Renal cortex interstitium (tissue), 11 donors: ENCODE measurements around the gene SLC35A4. TPM values are rescaled to one million over a fixed set of nuclear protein-coding genes. Genes with fewer than 3 reads are reported as not detected.
"Not testable (repeated sequence)": the region's sequence is repeated elsewhere in the genome, so short reads cannot be mapped to it uniquely, and the experiment has no call there.

ENCODE experiments used
- DNase-seq, 11 donors: peaks; one replicate each; pipeline ENCODE4 v3.0.0-alpha.2; 2013; ENCODE audit warnings: low read depth in 9 of 11, low spot score in 4 of 11; ENCODE audit errors: extremely low read depth in 1 of 11
- polyA plus RNA-seq, 3 donors: library from polyadenylated mRNA; unstranded; fragments of 120-200 nt; gene quantifications; one replicate each; pipeline ENCODE4 v1.2.1, GENCODE V29; 2013; ENCODE audit not compliant: insufficient read length in 3 of 3

The SLC35A4 gene
- polyA plus RNA-seq, 3 donors = 72.4 to 83.5 (median 78.0) TPM

DNA sequence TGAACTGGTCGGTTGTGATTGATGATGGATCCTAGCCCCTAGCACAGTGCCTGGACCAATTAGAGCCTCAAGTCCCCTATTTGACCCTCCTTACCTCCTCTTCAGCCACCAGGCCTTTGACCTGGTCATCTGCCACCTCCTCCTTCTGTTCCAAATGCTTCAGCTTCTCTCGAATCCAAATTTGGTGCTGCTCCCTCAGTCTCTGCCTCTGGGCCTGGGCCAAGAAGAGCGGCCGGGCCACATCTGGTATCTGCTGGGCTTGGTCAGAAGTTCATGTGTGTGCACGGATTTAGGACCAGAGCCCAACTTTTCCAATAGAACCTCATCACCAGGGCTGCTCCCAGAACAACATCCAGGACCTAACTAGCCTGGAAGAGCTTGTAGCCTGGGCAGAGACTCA is 6.5 kb downstream of the SLC35A4 start:
- no peak for DNase-seq

DNA sequence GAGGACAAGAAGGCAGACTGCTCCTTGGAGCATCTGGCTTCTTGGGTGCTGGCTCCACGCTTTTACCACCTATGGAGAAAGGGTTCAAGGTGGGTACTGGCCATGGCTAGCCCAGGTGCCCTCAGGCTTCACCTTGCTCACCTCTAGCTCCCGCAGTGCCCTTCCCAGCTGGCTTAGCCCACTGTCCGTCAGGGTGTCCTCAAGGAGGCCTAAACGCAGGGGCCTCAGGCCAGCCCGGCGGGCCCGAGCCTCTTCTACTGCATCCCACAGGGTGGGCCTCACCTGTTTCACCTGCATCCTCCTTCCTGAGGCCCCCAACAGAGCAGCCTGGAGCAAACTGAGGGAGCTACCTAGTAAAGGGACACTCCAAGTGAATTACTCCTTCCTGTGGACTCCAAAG is 9.1 kb downstream of the SLC35A4 start:
- DNase-seq = no peak

DNA sequence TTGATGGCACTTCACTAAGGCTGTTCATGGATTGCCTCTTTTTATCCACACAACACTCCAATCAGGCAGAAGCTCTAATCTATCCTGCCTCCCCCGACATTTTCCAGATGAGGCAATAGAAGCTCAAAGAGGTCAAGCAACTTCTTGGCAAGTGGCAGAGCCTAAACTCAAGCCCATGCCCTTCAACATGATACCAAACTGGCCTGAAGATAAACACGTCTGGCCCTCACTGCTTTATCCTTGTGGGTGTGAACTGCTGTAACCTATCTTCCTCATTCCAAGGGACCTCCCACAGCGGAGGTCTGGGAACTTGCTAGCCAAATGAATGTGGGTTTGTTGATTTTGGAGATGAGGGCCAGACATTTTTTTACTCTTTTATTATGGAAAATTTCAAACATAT is 9.5 kb downstream of the SLC35A4 start:
- DNase-seq = no peak

DNA sequence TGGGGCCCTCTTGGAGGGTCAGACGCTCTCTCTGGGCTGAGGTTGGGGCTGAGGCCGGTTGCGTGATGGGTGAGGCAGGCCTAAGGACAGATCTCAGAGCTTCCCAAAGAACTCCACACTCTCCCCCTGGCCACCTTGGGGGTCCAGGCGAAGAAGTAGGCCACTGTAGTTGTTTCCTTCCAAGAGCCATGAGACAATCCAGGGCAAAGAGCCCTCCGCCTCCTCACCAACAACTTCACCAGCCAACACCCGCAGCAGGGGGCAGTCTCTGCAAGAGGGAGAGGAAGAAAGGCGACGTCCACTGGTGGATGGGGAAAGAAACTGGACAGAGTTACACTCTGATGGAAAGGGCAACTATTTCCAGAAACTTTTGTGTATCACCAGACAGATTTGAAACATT is 10.7 kb downstream of the SLC35A4 start:
- DNase-seq = no peak

DNA sequence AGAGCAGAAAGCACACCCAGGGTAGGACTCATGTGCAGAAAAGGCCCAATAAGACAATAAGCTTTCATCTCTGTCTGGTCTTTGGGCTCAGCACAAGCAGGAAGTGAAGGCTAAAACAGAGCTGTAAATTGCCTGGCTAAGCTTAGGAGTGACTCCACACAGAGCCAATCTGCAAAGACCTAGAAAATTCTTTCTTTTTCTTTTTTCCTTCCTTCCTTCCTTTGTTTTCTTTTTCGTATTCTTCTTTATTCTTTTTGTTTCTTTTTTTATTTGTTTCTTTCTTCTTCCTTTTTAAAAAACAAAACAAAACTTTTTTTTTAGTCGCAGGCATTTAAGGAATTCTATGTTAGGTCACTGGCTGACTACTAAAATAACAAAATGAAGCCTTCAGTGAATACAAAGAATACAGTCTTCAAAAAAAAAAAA is 12.2 kb downstream of the SLC35A4 start:
- no peak for DNase-seq

DNA sequence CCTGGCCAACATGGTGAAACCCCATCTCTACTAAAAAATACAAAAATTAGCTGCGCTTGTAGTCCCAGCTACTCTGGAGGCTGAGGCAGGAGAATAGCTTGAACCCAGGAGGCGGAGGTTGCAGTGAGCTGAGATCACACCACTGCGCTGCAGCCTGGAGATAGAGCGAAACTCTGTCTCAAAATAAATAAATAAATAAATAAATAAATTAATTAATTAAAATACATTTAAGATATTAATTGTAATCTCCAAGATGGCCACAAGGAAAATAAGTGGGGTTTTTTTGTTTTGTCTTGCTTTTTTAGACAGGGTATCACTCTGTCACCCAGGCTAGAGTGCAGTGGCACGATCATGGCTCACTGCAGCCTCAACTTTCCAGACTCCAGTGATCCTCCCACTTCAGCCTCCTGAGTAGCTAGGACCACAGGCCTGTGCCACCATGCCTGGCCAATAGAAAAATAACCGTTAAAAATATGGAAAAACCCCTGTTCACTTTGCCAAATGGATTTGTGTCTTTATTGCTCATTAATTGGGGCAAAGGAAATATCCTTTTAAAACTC is 14.6 kb downstream of the SLC35A4 start:
- not testable (repeated sequence) for DNase-seq

DNA sequence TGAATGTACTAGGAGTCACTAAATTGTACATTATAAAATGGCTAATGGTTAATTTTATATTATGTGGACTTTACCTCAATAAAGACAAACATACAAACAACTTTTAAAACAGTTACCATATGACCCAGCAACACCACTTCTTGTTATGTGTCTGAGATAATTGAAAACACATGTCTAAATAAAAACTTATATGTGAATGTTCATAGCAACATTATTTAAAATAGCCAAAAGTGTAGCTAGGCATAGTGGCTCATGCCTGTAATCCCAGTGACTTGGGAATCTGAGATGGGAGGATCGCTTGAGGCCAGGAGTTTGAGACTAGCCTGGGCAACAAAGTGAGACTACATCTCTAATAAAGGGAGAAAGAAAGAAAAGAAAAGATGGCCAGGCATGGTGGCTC is 22.9 kb downstream of the SLC35A4 start:
- no peak for DNase-seq

DNA sequence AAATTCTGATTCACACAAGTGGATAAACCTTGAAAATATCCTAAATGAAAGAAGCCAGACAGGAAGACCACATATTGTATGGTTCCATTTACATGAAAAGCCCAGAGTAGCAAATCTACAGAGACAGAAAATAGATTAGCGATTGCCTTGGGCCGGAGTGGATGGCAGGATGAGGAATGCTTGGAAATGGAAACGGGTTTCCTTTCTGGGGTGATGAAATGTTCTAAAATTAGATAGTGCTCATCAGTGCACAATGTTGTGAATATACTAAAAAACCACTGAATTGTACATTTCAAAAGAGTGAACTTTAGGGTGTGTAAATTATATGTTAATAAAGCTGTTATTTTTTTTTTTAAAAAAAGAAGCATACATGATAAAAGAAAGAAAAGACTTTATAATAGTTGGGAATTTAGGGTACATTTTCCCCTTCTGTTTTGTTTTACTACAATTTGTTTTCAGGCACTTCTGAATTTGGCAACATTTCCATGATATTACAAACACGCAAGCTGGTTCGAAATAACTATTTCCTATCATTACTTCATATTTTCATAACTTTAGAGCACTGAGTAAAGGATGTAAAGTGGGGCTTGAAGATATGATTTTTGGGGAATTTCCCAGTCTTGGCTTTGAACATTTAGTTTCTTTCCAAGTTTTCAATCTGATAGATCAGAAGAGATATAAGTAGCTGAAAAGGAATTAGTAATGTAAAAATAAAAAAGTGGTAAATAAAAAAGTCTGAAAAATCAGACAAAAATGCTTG is 23.9 kb downstream of the SLC35A4 start:
- no peak for DNase-seq

DNA sequence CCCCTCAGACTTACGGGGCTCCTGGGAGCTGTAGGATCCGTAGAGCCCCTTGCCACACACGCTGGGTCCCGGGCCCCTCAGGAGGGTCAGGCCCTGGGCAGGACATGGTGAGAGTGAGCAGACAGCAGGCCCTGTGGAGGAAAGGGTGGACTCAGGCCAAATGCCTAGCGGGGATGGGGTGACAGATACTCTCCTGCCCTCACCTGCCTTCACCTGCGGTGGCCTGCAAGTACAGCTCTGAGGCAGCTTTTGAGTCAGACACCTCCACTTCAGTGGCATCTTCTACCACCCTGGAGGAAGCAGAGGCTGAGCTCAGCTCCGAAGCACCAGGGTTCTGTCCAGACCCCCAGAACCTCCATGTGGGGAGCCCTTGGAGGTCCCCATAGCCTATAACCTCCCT is 26.2 kb downstream of the SLC35A4 start:
- no peak for DNase-seq

DNA sequence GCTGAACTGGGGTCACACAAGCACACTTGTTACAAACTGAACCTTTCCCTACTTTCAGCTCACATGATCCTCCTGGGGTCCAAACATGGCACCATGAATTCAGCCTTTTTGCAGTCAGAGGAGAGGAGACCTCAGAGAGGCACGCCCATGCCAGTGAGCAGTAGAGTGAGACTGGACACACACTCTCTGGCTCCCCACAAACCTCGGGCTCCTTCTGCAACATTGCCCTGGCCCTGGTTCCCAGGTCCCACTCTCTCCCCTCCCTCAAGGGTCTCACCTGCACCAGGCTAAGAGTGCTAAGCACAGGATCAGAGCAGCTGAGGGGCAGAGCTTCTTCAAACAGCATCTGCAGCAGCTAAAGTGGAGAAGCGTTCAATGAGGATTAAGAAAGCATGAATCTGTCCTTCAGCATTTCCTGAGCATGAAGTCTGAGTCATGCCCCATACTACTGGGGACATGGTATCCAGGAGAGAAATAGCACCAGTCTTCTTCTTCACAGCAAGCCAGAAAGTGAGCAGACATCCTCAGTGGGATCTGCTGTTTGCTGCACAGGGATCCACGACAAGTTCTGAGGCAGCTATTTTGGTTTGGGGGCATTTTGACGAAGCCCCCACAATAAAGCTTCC is 27.2 kb downstream of the SLC35A4 start:
- no peak for DNase-seq

DNA sequence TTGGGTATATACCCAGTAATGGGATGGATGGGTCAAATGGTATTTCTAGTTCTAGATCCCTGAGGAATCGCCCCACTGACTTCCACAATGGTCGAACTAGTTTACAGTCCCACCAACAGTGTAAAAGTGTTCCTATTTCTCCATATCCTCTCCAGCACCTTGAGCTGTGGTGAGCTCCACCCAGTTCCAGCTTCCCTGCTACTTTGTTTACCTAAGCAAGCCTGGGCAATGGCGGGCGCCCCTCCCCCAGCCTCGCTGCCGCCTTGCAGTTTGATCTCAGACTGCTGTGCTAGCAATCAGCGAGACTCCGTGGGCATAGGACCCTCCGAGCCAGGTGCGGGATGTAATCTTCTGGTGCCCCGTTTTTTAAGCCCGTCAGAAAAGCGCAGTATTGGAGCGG is 28.4 kb downstream of the SLC35A4 start:
- DNase-seq = not testable (repeated sequence)

DNA sequence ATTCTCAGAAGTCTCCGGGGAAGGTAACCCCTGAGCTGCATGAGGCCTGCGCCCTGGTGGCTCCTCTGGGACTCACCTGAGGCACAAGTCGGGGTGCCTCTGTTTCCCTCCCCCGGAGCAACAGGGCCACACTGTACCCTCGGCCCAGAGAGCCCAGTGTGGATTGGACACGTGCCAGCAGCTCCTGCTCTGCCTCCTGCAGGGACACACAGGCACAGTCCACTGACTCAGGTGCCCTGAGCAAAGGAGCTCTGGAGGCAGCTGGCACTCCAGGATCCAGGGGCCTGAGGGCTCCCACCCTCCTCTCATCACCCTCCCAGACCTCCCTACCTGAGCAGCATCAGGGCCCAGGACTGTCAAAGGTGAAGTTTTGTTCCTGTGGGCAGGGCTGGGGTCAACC is 29.5 kb downstream of the SLC35A4 start:
- no peak for DNase-seq

DNA sequence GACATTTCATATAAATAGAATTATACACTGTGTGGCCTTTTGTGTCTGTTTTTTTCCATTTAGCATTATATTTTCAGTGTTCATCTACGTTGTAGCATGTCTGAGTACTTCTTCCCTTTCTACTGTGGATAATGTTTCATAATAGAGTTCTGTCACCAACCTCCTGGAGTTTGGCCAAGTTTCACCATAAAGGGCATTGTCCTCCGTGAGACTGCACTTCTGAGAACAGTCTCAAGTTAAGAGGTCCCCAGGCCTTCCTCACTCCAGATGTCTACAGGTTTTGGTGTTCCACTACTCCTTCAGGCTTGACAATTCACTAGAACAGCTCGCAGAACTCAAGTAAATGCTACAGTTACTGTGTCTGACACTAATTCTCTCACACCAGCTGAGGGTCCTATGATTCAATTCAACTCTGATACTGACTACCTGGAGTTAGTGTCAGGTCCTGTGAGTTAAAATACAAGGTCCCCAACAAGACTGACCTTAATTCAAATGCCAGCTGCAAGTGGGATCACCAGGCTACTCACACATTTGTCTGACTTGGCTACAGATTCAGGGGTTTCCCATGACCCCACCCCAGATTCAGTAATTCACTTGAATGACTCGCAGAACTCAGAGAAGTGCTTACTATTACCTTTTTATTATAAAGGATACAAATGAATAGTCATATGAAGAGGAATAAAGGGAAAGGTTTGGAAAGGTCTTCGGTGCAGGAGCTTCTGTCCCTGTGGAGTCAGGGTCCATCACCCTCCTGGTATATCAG is 31.1 kb downstream of the SLC35A4 start:
- no peak for DNase-seq

DNA sequence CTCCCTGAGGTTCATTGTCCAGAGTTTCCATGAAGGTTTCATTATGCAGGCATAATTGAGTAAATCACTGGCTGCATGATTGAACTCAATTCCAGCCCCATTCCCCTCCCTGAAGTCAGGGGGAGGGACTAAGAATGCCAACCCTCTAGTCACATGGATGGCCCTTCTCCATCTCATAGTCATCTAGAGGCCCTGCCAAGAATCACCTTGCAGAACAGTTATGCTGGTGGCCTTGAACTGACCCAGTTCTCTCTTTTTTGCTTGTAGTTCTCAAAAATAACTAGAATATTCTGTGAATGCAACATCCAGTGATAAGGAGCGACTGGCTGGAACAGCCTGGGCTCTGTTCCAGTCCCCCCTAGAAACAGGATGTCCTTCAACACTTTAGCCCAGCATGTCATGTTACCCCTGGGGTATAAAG is 31.7 kb downstream of the SLC35A4 start:
- DNase-seq = no peak

DNA sequence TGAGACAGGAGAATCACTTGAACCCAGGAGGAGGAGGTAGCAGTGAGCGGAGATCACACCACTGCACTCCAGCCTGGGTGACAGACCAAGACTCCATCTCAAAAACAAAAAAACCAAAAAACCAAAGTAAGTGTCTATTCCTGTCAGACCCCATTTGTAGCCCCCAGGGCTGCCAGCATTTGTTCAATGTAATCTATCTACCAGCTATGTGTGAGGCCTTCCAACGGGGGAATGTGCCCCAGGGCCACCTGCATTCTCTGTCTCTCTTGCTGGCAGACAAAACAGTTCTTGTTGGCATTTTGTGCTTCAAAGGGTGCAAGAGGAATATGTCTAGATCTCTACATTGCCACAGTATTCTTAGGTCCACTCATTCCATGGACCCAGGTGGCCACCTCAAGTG is 34.2 kb downstream of the SLC35A4 start:
- DNase-seq = no peak

DNA sequence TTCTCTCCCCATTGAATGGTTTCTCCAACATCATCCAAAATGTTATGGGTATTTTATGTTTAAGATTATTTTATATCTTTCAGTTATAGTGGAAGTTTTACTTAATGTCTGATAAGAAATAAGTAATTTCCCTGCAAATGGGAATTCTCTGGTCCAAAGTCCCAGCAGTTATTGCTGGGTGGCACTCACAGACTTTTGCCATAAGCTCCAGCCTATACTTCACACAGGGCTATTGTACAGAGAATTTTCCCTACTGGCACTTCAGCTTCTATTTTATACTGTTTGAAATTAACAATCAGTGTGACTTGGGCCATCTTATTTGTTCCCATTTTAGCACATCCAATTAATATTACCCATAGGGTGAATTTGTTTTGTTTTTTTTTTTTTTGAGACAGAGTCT is 35.5 kb downstream of the SLC35A4 start:
- no peak for DNase-seq

DNA sequence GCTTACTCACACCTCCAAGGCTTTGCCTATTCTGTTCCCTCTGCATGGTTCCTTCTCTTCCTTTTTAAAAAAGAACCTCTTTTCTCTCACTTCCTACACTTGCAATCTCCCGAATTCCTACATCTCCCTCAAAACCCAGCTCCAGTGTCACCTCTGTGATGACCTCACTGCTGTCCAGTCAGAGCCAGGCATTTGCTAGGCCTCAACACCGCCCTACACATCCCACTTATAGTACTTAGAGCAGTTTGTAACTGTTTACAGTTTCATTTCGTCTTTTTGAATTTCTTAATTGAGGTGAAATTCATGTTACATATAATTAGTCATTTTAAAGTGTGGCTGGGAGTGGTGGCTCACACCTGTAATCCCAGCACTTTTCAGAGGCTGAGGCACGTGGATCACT is 37.5 kb downstream of the SLC35A4 start:
- DNase-seq = no peak

DNA sequence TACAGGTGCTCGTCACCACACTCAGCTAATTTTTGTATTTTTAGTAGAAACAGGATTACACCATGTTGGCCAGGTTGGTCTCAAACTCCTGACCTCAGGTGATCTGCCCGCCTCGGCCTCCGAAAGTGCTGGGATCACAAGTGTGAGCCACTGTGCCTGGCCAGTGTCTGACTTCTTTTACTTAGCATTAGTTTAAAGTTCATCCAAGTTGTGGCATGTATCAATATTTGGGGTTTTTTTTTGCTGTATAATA is 38.7 kb downstream of the SLC35A4 start:
- DNase-seq = not testable (repeated sequence)

DNA sequence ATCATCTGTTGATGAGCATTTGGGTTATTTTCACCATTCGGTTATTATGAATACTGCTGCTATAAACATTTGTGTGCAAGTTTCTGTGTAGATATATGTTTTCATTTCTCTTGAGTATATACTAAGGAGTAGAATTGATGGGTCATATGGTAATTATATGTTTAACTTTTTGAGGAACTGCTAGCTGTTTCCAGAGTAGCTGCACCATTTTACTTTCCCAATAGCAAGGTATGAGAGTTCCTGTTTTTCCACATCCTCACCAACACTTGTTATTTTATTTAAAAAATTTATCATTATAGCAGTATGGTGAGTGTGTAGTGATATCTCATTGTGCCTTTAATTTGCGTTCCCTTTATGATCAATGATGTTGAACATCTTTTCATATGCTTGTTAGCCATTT is 39.1 kb downstream of the SLC35A4 start:
- no peak for DNase-seq

DNA sequence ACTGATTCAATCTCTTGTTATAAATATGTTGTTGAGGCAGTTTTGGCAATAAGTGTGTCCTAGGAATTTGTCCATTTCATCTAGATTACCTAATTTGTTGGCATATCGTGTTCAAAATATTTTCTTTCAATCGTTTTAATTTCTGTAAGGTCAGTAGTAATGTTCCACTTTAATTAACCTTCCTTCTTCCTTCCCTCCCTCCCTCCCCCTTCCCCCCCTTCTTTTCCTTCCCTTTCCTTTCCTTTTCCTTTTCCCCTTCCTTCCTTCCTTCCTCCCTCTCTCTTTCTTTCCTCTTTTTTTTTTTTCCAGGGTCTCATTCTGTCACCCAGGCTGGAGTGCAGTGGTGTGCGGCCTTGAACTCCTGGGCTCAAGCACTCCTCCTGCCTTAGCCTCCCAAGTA is 41.3 kb downstream of the SLC35A4 start:
- no peak for DNase-seq
